ENCODE measurements around the gene CKAP5. TPM values are rescaled to one million over a fixed set of nuclear protein-coding genes. Genes with fewer than 3 reads are reported as not detected.

CKAP5 gene
- total RNA-seq, 4 donors from 2014 or later, result 29.3 to 36.2 (median 31.3) TPM

DNA sequence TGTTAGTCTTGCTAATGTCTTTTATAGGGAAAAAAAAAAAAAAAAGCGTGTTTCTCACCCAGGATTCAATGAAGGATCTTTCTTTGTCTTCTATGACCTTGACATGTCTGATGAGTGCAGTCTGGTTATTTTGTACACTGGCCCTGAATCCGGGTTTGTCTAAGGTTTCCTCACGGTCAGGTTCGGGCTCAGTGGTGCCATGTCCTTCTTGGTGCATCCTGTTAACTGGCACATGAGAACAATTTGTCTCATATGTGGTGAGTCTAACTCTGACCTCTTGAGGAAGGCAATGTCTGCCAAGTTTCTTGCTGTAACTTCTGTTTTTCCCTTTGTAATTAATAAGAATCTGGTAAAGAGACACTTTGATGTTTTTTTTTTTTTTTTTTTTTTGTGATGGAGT, 114.5 kb downstream of the CKAP5 start:
- intact Hi-C loops (cut with DNase I; ENCODE audit: low total_unique reads), result no loop called here
- no peak for DNase-seq (ENCODE audit: low spot score in 2 of 2)
- TF ChIP-seq POLR2A (IDR thresholded peaks at IDR 0.05), result no peak
- TF ChIP-seq, protein P1, sequence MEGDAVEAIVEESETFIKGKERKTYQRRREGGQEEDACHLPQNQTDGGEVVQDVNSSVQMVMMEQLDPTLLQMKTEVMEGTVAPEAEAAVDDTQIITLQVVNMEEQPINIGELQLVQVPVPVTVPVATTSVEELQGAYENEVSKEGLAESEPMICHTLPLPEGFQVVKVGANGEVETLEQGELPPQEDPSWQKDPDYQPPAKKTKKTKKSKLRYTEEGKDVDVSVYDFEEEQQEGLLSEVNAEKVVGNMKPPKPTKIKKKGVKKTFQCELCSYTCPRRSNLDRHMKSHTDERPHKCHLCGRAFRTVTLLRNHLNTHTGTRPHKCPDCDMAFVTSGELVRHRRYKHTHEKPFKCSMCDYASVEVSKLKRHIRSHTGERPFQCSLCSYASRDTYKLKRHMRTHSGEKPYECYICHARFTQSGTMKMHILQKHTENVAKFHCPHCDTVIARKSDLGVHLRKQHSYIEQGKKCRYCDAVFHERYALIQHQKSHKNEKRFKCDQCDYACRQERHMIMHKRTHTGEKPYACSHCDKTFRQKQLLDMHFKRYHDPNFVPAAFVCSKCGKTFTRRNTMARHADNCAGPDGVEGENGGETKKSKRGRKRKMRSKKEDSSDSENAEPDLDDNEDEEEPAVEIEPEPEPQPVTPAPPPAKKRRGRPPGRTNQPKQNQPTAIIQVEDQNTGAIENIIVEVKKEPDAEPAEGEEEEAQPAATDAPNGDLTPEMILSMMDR (IDR thresholded peaks at IDR 0.05), result no peak
- 91% methylated on average over 4 of the region's 4 CpGs for WGBS, 2 donors
- no peak overlapping the region for H3K4me3 ChIP-seq (ENCODE audit: low read depth, poor library complexity, severe bottlenecking)

DNA sequence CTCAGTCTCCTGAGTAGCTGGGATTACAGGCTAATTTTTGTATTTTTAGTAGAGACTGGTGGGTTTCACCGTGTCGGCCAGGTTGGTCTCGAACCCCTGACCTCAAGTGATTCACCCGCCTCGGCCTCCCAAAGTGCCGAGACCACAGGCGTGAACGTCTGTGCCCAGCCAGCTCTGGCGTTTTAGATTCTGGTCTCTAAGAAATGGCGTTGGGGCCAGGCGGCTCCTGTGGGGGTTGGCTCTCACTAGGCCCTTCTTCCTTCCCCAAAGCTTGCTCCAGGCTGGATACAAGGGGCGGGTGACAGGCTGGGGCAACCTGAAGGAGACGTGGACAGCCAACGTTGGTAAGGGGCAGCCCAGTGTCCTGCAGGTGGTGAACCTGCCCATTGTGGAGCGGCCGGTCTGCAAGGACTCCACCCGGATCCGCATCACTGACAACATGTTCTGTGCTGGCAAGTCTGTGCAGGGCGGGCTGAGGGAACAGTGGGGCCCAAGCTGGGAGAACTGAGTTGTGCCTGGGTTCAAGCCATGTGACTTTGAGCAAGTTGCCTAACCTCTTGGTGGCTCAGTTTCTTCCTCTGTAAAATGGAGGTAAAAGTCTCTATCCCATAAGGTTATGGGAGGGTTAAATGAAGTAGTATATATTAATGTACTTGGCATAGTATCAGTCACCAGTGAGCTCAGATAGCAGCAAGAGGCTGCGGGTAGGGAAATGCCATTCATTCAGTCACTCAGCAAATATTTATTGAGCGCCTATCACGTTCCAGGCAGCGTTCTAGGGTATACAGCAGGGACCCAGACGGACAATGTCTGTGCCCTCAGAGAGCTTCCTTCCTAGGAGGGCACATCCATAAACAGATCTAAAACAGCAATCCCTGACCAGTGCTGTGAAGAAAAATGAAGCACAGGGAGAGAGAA, 116.7 kb downstream of the CKAP5 start:
- intact Hi-C loops (cut with DNase I; ENCODE audit: low total_unique reads), result no loop called here
- no peak for DNase-seq (ENCODE audit: low spot score in 2 of 2)
- TF ChIP-seq, protein P1 (IDR thresholded peaks at IDR 0.05), result no peak
- TF ChIP-seq POLR2A (IDR thresholded peaks at IDR 0.05), result no peak
- 72 to 78% methylated on average over 24 of the region's 24 CpGs for WGBS, 2 donors
- H3K4me3 ChIP-seq (ENCODE audit: low read depth, poor library complexity, severe bottlenecking), result no peak overlapping the region

DNA sequence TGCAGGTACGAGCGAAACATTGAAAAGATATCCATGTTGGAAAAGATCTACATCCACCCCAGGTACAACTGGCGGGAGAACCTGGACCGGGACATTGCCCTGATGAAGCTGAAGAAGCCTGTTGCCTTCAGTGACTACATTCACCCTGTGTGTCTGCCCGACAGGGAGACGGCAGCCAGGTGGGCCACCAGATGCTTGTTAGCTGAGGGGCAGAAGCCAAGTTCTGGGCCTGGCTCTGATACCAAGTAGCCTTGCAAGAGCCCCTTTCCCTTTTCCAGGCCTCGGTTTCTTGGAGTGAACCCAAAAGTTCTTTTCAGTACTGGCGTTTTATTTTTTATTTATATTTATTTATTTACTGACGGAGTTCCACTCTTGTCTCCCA, 117.4 kb downstream of the CKAP5 start:
- WGBS, 2 donors, result 89 to 90% methylated on average over 9 of the region's 9 CpGs
- TF ChIP-seq, protein P1 (IDR thresholded peaks at IDR 0.05), result no peak
- TF ChIP-seq POLR2A (IDR thresholded peaks at IDR 0.05), result no peak
- intact Hi-C loops (cut with DNase I; ENCODE audit: low total_unique reads), result no loop called here
- no peak overlapping the region for H3K4me3 ChIP-seq (ENCODE audit: low read depth, poor library complexity, severe bottlenecking)
- no peak for DNase-seq (ENCODE audit: low spot score in 2 of 2)

DNA sequence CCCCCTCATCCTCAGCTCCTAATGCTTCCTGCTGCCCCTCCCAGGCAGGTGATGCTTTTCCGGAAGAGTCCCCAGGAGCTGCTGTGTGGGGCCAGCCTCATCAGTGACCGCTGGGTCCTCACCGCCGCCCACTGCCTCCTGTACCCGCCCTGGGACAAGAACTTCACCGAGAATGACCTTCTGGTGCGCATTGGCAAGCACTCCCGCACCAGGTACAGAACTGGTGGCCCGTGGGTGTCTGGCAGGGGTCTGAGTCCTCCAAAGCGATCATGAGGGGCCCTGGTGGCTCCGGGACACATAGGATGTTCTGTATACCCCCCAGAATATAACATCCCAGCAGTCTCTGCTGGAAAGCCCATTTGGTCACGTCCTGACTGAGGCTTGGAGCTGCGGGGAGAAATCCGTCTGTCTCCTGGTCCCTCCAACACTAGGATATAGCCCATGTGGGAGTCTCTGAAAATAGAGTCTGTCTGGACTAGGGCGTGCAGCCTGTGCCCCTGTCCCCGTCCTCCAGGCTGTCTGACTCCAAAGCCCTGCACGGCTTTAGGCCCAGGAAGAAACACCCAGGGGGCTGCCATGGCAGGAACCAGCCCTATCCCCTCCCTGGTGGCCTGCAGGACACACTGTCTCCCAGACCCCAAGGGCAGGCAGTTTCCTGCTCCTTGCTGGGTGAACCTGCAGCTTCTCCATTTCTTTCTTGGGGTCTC, 118.0 kb downstream of the CKAP5 start:
- no peak for TF ChIP-seq POLR2A (IDR thresholded peaks at IDR 0.05)
- TF ChIP-seq, protein P1 (IDR thresholded peaks at IDR 0.05), result no peak
- intact Hi-C loops (cut with DNase I; ENCODE audit: low total_unique reads), result no loop called here
- WGBS, 2 donors, result 90 to 96% methylated on average over 13 to 15 of the region's 17 CpGs
- H3K4me3 ChIP-seq (ENCODE audit: low read depth, poor library complexity, severe bottlenecking), result no peak overlapping the region
- DNase-seq (ENCODE audit: low spot score in 2 of 2), result no peak

GRCh38 chr11:46726206-46726862, 119.7 kb downstream of the CKAP5 start:
- intact Hi-C loops (cut with DNase I; ENCODE audit: low total_unique reads), result no loop called here
- TF ChIP-seq, protein P1 (IDR thresholded peaks at IDR 0.05), result no peak
- TF ChIP-seq POLR2A (IDR thresholded peaks at IDR 0.05), result no peak
- DNase-seq (ENCODE audit: low spot score in 2 of 2), result no peak
- WGBS, 2 donors, result 91 to 95% methylated on average over 26 of the region's 26 CpGs
- H3K4me3 ChIP-seq (ENCODE audit: low read depth, poor library complexity, severe bottlenecking), result no peak overlapping the region

Data from lower leg skin (tissue), 4 donors.